NCI-H460 (cell line): Measurements from ENCODE around the gene DSN1. TPM values are rescaled to one million over a fixed set of nuclear protein-coding genes. Genes with fewer than 3 reads are reported as not detected.

ENCODE experiments used
- DNase-seq: peaks from one replicate; pipeline ENCODE4 v3.0.0-alpha.2; 2016; ENCODE audit warnings: low read depth; ENCODE audit errors: extremely low read depth
- total RNA-seq: library from RNA; depleted of rRNA; stranded (reverse); fragments of >200 nt; shearing (Covaris generic); gene quantifications from 2 replicates; pipeline ENCODE4 v1.2.3, GENCODE V29; 2014

DSN1 gene
- total RNA-seq, 1 experiment from 2014 or later: 14.8 TPM

DNA sequence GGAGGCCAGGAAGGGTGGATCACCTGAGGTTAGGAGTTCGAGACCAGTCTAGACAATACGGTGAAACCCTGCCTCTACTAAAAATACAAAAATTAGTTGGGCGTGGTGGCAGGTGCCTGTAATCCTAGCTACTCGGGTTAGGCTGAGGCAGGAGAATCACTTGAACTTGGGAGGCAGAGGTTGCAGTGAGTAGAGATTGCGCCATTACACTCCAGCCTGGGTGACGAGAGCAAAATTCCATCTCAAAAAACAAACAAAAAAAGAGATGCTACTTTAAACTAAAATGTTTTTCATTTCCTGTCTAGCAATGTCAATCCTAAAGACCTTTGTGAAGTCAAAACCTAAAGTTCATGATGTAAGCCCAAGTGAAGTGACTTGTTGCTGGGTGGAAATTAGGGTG, 12.9 kb downstream of the DSN1 start:
- DNase-seq: no peak

DNA sequence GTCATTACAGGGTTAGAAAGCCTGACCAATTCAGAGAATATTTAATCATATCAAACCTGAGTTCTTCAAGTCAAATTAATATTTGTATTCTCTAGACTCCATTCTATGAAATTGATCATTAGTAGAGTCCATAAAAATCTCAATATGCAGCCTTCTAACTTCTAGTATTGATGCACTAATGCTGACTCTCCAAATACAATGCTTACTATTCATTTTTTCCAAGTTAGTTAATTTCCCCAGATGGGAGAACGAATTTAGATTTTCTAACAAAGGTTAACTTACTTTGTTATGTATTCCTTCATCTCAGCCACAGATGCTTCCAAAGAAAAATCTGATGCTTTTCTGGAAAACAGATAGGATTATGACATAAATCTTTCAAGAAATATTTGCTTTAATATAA, 15.3 kb downstream of the DSN1 start:
- no peak for DNase-seq

DNA sequence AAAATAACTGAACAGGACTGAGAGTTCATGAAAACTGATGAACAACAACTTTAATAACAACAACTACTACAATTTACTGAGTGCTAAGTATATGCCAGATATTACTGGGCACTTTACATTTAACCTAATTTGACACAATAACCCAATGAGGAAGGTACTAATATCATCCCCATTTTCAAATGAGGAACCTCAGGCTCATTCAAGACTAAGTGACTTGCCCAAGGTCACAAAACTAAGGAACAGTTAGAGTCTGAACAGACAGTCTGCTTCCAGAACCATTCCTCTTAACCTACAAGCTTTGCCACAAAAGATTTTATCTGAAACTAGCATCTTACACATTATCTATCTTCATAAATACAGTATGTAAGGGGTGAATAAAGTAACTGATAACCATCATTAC, 17.1 kb downstream of the DSN1 start:
- DNase-seq: no peak

DNA sequence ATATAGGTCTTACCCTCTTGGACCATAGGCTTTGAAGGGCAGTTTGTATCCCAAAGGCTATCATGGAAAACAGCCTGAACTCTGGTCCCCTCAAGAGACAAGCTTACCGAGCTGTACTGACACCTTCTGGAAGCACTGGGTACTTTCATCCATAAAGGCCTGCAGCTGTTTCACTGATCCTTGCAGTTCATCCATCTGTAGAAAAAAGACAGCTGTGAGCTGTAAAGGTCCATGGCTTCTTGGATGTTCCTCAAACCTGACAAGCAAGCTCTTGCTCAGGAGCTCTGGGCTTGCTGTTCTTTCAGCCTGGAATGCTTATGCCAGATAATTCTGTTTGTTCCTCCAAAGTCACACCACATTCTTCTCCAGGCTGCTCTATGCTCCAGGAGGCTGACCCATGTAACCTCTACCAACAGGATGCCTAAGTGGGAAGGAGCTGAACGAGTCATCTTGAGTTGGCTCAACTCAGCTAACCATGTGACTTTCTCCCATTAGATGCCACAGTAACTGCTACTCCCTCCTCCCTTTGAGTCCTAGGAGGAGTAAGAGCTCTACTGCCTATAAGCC, 18.8 kb downstream of the DSN1 start:
- DNase-seq: peak; percentile 59

DNA sequence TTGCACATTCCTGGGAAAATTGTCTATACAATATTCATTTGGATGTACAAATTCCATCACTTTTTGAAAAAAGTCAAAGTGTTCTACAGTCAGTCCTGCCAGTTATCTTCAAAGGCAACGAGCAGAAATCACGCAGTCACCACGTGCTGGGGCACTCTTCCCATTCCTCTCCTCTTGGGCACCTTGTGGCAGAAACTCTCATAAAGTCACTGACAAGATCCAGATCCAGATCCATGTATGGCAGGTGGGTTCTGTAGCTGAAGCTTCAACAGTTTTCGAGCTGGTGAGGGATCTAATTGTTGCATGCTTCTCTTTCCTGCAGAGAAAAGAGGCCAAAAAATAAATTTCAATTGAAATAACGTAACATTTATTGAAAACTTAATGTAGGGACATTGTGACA, 21.0 kb downstream of the DSN1 start:
- DNase-seq: no peak

DNA sequence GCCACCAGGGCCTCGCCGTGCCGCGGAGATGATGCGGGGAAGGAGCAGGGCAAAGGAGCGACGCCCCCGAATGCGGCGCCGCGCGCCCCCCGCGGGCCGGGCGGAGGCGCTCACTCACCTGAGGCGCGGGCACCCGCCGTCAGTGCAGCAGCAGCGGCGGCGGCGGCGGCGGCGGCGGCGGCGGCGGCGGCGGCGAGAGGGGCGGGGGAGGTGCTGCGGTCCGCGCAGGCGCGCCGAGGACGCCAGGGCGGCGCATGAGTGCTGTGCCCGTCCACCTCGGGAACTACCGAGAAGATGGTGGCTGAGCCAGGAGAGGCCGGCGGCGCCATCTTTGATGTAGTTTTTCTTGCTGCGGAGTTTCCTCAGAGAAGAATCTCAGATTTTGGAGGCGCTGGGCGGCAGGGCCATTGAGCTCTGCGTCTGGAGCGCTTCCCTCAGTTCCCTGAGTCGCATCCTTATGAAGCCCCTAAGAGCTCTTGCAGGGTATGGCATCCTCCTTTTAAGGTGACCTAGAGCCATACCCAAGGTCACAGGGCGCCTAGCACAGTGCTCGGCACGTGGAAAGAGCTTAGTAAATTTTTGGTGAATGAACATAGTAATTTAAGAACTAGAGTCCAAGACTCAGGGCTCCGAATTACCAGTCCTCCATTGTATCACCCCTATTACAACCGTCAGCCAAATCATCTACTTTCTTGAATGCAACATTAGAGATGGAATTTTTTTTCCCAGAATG, 27.5 kb downstream of the DSN1 start, which contains the start of gene NDRG3:
Gene NDRG3 (minus strand): TSS at position 164 of the 733 bp plus-strand sequence. CDS start 24,355 bp downstream, outside the sequence.
- DNase-seq: peak; percentile 93

DNA sequence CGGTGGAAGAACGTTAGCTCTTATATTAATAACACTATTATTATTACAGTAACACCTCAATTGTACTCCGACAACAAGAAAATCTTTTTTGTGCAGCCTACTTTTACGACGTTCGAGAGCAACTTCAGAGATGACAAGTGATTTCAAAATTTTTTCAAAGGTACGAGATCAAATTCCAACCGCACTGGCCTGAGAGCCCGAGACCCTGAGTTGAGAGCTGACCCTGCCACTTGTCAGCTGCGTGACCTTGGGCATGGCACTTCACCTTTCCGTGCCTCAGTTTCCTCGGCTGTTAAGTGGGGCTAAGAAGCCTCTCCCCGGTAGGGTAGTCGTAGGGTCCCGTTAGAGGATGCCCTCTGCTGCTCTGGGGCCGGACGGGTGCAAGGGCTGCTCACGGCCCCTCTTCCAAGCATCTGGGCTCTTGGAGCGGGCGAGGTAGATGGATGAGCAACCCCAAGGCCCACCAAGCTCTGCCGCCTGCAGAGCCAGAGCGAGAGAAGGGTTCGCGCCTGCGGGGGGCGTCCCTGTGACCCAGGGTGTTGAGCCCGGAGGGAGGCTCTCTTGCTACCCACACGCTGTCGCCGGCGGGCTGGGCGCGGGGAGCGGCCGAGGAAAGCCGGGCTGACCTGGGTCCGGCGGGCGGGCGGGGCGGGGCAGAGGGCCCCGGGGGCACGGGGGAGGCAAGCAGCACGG, 28.2 kb downstream of the DSN1 start:
- no peak for DNase-seq

DNA sequence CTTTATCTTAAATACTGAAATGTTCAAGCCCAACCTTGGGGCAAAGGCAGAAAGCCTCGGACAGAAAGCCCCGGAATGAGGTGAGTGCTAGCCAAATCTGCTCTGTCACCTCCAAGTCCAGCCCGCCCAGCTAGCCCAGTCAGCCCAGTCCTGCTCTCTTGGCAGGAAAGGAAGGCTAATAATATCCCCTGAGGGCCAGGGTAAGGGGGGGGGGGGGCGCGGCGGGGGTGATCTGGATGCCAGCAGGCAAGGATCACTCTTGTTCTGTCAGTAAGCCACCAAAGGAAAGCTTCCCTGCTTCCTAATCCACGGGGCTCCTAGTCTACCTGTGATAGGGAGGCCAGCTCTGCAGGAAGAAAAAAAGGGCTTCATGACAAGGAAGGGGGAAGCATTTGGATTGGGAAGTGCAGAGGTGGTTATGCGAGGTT, 28.8 kb downstream of the DSN1 start:
- DNase-seq: no peak

DNA sequence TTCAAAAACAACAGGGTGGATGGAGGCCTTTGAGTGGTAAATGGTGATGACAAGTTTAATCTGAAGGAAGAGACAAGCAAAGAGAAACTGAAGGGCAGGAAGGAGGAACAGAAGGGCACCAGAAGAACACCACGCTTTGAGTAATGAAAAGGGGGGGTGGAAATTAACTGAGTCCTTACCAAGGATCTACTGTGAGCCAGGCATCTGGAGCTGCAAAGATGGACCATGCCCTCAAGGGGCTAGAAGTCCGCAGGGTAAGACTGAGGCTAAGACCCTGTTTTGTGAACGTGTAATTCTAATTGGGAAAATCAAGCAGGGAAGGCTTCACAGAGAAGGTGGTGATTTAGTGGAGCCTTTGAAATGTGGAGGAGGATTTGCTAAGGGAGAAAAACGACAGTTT, 29.3 kb downstream of the DSN1 start:
- DNase-seq: no peak

DNA sequence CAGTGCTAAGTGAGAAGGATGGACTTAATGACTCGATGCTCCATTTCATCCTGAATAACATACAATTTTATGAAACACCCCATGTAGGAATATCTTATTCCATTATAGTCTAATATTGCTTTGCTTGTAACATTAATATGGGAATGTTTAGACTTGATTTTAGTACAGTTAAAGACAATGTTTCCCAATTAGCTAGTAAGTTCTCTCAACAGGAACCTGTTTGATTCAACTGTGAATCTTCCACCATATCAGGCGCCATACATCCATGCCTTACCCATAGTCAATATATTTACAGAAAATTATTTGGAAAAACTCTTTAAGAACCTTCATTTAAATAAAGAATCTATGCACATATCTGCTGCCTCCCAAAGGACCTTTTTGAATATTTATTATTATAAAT, 31.0 kb downstream of the DSN1 start:
- no peak for DNase-seq

DNA sequence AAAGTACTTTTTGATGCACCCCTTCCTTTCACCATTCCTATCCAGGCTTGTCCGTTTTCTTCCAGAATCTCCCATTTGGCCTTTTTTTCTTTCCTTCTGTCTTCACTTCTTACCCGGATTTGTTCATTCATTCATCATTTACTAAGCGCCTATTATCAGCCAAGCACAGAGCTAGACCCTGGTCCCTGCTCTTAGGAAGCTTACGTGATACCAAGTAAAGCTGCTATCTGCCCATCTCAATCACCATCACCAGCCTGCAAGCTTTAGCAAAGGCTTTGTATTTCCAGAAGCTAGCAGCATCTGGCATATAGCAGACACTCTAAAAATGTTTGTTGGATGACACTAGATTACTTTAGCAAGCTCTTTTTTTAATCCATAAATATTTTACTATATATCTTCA, 32.5 kb downstream of the DSN1 start:
- DNase-seq: no peak

DNA sequence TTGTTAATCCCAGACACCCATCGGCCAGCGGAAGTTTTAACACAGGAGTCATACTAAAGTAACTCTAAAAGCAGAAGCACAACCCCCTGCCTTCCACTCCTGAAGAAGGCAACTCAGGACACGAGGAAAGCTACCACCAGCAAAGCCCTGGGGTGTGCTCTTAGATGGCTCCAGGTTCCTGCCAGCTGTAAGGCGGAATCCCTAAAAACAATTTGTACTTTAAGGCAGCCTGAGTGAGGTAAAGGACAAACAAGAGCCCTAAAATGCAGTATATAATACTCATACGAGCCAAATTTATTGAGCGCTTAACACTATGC, 36.4 kb downstream of the DSN1 start:
- DNase-seq: no peak

DNA sequence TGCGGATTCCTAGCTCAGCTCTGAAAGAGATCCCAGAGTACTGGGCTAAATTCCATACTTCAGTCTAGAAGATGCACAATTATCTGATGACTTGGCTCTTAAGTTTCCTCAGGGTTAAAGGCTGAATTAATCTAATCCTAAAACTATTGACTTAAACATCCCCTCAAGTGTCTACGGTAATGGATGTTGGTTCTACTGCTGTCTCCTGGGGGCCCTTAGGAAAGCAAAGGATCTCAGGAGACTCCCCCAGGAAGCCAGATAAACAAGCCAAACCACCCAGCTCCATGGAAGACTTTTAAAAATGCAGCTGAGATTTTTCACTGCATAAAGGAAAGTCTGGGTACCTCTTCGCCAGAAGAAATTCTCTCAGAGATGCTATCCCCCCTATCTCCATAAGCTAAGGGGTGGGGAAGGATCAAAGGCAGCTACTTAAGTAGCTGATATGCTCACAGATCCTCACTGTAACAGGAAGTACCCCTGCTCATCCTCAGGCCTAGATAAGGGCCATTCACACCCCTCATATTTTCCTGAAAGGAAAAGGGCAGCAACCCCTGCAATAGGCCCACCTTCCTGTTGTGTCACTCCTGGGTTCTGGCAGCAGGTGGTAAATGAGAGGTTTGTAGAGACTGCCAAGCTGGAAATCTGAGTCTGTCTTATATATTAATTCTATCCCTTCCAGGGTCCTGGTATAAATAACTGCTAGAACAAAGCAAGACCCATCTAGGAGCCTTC, 36.9 kb downstream of the DSN1 start:
- DNase-seq: no peak

DNA sequence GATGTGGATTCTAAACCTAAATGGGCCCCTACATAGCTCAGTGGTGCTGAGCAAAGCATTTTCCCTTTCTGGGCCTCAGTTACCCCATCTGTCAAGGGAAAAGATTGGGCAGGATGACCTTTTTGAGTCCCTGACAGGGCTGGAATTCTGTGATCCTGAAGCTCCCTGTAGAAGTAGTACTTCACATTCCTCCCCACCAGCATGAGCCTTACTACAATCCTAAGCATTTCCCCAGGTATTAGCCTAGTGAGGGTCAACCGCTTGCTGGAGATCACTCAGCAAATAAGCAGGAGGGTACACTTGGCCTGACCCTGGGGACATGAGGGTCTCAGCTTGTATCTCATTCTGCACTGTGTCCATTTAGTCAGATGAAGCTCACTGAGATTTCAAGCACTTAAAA, 41.1 kb downstream of the DSN1 start:
- DNase-seq: no peak

DNA sequence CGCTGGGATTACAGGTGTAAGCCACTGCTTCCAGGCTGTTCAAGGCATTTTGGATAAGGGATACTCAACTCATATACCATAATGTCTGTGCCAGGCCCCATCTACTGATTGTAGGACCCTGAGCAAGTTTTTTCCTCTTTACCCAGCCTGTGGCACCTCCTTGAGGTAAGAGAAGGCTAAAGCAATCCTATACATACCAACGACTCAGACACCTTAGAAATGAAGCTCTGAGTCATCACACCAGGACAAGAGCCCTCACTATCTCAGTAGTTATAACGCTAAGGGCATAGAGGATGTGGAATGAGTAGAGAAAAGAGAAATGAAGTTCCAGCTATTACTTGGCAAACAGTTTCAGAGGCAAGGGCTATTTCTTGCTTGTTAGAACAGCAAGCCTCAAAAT, 44.6 kb downstream of the DSN1 start:
- DNase-seq: no peak

DNA sequence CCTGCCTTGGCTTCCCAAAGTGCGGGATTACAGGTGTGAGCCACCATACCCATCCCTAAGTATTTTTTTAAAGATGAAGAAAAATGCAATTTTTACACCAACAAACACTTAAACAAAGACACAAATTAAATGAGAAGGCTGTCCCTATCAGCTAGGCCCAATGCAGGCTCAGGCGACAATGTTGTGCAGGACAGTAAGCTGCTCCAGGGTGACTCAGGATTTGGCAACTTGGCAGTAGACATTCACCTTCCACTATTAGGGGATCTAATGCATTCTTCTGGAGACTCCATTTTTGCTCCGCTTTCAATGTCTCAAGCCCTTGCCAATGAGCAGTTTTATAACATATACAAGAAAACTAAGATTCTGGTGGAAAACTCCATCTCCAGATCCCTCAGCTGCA, 47.4 kb downstream of the DSN1 start:
- no peak for DNase-seq

DNA sequence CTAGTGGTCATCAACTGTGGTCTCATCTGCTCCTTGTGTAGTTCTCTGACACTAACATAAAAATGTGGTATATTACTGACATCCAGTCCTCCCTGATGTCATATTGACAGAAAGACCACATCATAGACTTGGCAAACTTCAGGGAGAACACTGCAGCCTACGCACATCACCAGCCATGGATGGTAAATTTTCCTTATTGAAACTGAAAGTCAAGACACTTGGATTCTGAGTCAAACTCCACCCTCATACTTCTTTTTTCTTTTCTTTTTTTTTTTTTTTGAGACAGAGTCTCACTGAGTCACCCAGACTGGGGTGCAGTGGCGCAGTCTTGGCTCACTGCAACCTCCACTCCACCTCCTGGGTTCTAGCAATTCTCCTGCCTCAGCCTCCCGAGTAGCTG, 53.1 kb downstream of the DSN1 start:
- DNase-seq: no peak

DNA sequence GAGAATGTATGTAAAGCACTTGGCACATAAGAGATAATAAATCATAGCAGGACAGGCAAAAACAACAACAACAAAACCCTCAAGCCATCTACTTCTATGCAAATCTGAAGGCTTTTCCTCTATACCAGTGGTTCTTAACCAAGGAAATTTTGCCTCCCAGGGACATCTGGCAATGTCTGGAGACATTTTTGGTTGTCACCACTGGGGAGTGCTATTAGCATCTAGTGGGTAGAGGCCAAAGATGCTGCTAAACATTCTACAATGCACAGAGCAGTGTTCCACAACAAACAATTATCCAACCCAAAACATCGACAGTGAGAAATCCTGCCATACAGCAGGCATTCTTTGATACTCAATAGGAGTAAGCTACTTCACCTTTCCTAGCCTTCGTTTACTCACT, 55.9 kb downstream of the DSN1 start:
- DNase-seq: no peak

DNA sequence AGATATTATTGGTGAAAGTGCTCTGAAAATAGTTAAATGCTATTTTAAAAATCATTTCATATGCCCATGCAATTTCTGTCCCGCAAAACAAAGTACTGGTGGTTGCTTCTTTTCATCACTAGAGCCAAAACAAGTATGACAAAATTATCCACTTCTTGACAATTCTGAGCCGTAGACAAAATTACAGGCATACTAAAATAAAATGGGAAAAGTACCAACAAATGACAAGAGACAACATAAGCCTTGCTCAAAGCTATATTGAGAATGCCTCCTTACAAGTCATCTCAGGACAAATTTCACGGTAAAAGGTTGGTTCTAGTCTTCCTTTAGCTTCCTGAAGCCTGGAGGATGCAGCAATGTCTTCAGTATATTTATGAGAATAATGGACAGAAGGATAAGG, 56.5 kb downstream of the DSN1 start:
- DNase-seq: no peak

DNA sequence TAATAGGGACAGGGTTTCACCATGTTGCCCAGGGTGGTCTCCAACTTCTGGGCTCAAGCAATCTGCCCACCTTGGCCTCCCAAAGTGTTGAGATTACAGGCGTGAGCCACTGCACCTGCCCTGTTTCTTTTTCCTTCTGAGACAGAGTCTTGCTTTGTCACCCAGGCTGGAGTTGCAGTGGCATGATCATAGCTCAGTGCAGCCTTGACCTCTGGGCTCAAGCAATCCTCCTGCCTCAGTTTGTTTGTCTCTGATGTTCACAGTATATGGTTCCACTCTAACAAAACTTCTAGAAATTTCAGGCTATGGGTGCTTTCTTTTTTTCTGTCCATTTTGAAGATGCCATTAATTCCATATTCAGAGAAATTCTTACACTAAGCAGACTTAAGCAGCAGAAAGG, 60.8 kb downstream of the DSN1 start:
- no peak for DNase-seq

DNA sequence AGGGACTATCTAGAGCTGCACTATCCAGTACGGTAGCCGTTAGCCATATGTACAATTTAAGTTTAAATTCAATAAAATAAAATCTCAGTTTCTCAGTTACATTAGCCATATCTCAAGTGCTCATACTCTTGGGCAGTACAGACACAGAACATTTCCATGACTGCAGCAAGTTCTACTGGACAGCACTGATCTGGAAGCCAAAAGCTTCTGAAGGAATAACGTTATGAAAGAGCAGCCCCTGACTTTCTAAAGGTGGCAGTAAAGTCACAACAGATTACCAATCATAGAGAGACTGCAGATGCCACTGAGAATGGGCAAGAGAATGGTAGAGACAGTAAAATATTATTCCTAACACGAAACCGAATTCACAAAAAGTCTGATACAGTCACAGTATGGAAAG, 64.4 kb downstream of the DSN1 start:
- no peak for DNase-seq

DNA sequence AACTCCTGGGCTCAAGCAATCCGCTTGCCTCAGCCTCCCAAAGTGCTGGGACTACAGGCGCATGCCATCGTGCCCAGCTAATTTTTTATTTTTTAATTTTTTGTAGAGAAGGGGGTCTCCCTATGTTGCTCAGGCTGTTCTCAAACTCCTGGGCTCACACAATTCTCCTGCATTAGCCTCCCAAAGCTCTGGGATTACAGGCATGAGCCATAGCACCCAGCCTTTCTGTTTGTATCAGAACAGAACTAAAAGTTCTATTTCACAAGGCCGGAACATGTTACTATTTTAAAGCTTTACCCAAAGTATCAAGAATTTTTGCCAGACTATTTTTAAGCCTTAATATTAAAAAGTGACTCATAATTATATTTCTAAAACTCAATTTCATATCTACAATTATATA, 70.0 kb downstream of the DSN1 start:
- DNase-seq: no peak
